GM12878 (cell line): ENCODE results near the gene UBE3D.

Experiments used
- CEBPB ChIP-seq, 2 experiments: fragments of 150-350 bp in 1 of 2; IDR thresholded peaks; 2 replicates each; pipeline ENCODE4 v1.6.1; 2012 to 2014; ENCODE audit warnings: low read depth in 2 of 2, low read length in 2 of 2, borderline replicate concordance in 1 of 2, inconsistent platforms in 1 of 2
- CHD1 ChIP-seq: IDR thresholded peaks from 2 replicates; pipeline ENCODE4 v1.6.1; 2012; ENCODE audit warnings: low read depth, low read length, improper control_type of control experiment
- CTCF ChIP-seq, 3 experiments: IDR thresholded peaks in 2 of 3; conservative IDR thresholded peaks in 1 of 3; 2 replicates each; pipeline ENCODE4 v1.5.1; 2011; ENCODE audit warnings: low read depth in 3 of 3, low read length in 3 of 3, mild to moderate bottlenecking in 3 of 3, control low read depth in 2 of 3, moderate library complexity in 2 of 3, inconsistent platforms in 1 of 3, mixed read lengths in 1 of 3; ENCODE audit not compliant: control insufficient read depth in 2 of 3, insufficient read depth in 1 of 3; ENCODE audit errors: extremely low read depth in 1 of 3
- ESRRA ChIP-seq: IDR thresholded peaks from 2 replicates; pipeline ENCODE4 v1.6.1; 2012; ENCODE audit warnings: mild to moderate bottlenecking, low read length, improper control_type of control experiment
- EZH2 ChIP-seq: IDR thresholded peaks from 2 replicates; pipeline ENCODE4 v1.6.1; 2012; ENCODE audit warnings: low read depth, mild to moderate bottlenecking, control low read depth, inconsistent platforms, low read length, borderline replicate concordance; ENCODE audit not compliant: control insufficient read depth
- MXI1 ChIP-seq: fragments of 150-350 bp; IDR thresholded peaks from 2 replicates; pipeline ENCODE4 v1.6.1; 2011; ENCODE audit warnings: low read depth, mild to moderate bottlenecking, inconsistent platforms, low read length, improper control_type of control experiment
- PKNOX1 ChIP-seq: fragments of 450-650 bp; IDR thresholded peaks from 2 replicates; pipeline ENCODE4 v1.6.1; 2016; ENCODE audit warnings: mild to moderate bottlenecking
- POLR2A ChIP-seq: IDR thresholded peaks from 2 replicates; pipeline ENCODE4 v1.6.1; 2011; ENCODE audit warnings: low read depth, mild to moderate bottlenecking, low read length
- RFX5 ChIP-seq: IDR thresholded peaks from 2 replicates; pipeline ENCODE4 v1.6.1; 2011; ENCODE audit warnings: low read depth, low read length, improper control_type of control experiment
- SIX5 ChIP-seq: IDR thresholded peaks from 2 replicates; pipeline ENCODE4 v1.6.1; 2011; ENCODE audit warnings: mild to moderate bottlenecking, low read depth, low read length, moderate library complexity; ENCODE audit not compliant: severe bottlenecking
- TAF1 ChIP-seq: IDR thresholded peaks from 2 replicates; pipeline ENCODE4 v1.6.1; 2011; ENCODE audit warnings: mild to moderate bottlenecking, low read depth, low read length, borderline replicate concordance

GRCh38 chr6:83092756-83093399 is 27.2 kb upstream of the UBE3D start:
- TF ChIP-seq MXI1, result no peak
- TF ChIP-seq TAF1, result no peak
- no peak for TF ChIP-seq PKNOX1
- no peak for TF ChIP-seq ESRRA
- TF ChIP-seq POLR2A, result no peak
- TF ChIP-seq SIX5, result no peak
- no peak for TF ChIP-seq EZH2
- no peak for TF ChIP-seq CHD1
- no peak for TF ChIP-seq RFX5
- no peak for TF ChIP-seq CTCF (IDR thresholded peaks at IDR 0.05 in 2 of 3, conservative IDR thresholded peaks at IDR 0.05 in 1 of 3; ENCODE audit: control insufficient read depth in 2 of 3, extremely low read depth in 1 of 3, insufficient read depth in 1 of 3, low read depth in 3 of 3, low read length in 3 of 3)
- no peak for TF ChIP-seq CEBPB (IDR thresholded peaks at IDR 0.05; ENCODE audit: borderline replicate concordance in 1 of 2, low read depth in 2 of 2, low read length in 2 of 2)
